Measurements from ENCODE around the gene IQUB.
"Not testable (repeated sequence)": the region's sequence is repeated elsewhere in the genome, so short reads cannot be mapped to it uniquely, and the experiment has no call there.

IQUB gene

DNA sequence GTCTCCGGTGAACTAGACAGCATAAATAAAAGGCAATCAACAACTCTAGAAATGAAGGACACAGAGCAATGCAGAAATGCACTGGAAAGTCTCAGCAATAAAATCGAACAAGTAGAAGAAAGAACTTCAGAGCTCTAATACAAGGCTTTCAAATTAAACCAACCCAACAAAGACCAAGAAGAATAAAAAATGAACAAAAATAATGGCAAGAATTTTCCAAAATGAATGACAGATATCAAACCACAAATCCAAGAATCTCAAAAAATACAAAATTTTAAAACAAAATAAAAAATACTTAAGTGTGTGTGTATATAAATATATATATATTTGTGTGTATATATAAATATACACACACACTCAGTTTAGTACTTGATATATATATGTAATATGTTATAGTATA lies 110.8 kb downstream of the IQUB start:
- FAIRE-seq, result peak; percentile 34
- DNase-seq (ENCODE audit: low spot score), result no peak

DNA sequence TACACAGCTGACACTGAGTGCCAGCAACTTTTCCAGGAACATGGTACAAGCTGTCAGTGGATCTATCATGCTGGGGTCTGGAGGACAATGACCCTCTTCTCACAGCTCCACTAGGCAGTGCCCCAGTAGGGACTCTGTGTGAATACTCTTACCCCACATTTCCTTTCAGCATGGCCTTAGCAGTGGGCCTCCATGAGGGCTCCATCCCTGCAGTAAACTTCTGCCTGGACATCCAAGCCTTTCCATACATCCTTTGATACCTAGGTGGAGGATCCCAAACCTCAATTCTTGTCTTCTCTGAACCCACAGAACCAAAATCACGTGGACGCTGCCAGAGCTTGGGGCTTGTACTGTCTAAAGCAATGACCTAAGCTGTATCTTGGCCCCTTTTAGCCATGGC lies 116.8 kb downstream of the IQUB start:
- no peak for DNase-seq (ENCODE audit: low spot score)
- FAIRE-seq, result no peak

GRCh38 chr7:123415625-123416024 lies 118.8 kb downstream of the IQUB start:
- FAIRE-seq (no peak), DNase-seq (ENCODE audit: low spot score) (no peak)

- DNase-seq (ENCODE audit: low spot score), result peak; percentile 74
- no peak for FAIRE-seq
These were observed 124.0 kb downstream of the IQUB start for GRCh38 chr7:123410273-123410904.

DNA sequence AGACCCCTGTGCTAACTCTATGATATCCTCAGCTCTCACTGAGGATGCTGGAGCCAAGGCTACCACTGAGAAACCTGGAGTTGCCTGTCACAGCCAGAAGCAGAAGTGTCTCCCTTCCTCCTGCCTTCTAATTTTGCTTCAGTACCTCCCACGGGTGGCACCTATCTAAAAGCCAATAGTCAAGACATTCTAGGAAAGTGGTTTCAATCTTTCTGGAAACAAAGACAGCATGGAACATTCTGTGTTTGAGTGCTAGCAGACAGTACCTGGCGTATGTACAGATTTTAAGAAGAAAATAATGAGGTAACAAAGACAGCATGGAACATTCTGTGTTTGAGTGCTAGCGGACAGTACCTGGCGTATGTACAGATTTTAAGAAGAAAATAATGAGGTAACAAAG lies 126.4 kb downstream of the IQUB start:
- DNase-seq (ENCODE audit: low spot score); FAIRE-seq: not testable (repeated sequence)
